GM15510 (cell line): ENCODE data around the gene BFSP1.

Experiments
- POLR2A ChIP-seq: IDR thresholded peaks from 3 replicates; pipeline ENCODE4 v1.6.1; 2011; ENCODE audit warnings: borderline replicate concordance; ENCODE audit not compliant: insufficient read length; ENCODE audit errors: extremely low read depth

Gene BFSP1

DNA sequence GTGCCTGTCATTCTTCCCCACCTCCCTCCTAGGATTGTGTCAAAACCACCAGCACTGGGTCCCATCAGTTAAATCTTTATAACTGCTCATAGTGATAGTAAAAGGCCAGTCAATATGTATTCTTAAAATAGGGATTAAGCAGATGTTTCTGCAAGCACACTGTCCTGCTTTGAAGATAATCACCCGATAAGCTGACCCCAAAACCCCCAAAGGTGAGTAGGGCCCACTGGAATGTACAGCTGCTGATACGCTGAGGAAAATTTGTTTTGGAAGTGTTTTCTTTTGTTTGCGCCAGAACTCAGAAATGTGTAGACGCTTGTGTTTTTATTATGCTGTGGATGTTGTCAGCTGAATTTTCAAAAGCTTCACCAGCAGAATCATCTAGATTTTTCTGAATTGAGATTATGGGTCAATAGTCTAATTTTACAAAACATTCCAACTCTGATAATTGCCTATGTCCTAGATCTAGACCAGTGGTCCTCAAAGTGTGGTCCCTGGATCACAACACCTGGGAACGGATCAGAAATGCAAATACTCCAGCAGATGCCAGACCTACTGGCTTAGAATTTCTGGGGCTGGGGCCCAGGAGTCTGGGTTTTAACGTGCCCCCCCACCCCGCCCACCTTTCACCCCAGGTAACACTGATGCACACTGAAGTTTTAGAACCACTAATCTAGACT, 11.4 kb downstream of the BFSP1 start:
- TF ChIP-seq POLR2A = no peak

DNA sequence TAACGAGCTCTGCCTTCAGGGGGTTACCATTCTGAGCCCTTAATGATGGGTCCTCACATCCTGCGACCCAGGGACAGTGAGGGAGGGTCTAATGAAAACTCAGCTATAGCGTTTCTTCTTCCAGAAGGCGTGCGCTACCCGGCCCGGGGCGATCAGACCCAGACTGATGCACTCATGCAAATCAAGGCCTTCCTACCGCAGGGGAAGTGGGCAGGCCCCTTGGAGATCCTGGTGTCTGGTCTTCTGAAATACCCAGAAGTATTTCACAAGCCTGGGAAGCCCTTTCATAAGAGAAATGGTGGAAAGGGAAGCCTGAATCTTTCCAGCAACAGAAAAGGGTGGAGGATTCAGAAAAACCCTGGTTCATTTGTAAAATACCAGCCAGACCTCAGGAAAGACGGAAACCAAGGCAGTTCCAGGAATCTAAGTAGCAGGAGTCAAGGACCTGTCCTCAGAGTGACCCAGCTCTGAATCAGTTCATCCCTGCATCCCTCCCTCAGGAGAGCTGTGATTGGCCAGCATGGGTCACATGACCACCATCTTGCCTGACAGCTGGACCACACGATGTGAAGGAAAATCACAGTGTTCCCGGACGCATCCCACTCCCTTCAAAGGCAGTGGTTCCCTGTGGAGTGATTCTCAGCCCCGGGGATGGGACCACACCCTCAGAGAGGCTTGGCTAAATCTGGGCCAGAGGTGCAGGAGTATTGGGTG, 12.7 kb downstream of the BFSP1 start:
- TF ChIP-seq POLR2A = no peak

DNA sequence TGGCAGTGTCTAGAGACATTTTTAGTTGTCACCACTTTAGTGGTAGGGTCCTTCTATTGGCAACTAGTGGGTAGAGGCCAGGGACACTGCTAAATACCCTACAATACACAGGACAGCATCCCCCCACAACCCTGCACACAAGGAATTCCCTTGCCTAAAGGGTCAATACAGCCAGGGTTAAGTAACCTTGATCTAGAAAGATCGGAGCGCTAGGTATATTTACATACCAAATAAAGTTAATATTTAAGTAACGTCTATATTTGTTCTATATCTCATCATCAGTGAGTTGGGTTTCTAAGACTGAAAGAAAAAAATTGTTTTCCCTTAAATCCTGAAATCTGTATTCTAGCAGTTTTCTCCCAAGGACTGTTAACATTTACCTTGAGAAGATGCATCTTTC, 16.1 kb downstream of the BFSP1 start:
- TF ChIP-seq POLR2A = no peak

DNA sequence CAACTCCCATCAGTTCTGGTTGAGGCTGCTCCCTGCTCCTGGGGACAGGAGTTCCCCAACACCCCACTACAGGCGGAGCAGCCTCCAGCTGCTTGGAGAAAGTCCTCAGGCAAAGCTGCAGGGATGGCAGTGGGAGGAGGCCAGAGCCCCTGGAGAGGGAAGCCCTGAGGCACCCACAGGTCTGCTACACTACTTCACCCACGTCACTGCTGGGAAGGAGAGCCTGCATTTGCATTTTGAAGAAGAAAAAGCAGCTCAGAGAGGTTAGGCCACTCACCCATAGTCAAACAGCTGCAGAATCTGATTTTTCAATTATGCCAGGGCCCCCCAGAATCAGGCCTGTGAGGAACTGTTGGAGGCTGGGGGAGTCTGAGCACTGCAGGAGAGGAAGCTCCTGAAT, 17.2 kb downstream of the BFSP1 start:
- TF ChIP-seq POLR2A = no peak

DNA sequence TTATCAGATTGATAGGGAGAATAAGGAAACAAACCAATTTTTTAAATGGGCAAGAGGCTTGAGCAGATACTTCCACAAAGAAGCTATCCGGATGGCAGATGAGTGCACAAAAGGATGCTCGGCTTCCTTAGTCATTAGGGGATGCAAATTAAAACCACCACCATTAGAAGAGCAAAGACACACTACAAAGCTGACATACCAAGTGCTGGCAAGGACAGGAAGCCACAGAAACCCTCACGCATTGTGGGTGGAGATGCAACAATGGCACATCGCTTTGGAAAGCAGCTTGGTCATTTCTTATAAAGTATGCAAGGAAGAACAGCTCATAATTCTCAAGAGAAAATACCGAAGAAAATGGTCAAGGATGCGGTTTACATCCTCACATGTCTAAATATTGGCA, 19.8 kb downstream of the BFSP1 start:
- TF ChIP-seq POLR2A = no peak

DNA sequence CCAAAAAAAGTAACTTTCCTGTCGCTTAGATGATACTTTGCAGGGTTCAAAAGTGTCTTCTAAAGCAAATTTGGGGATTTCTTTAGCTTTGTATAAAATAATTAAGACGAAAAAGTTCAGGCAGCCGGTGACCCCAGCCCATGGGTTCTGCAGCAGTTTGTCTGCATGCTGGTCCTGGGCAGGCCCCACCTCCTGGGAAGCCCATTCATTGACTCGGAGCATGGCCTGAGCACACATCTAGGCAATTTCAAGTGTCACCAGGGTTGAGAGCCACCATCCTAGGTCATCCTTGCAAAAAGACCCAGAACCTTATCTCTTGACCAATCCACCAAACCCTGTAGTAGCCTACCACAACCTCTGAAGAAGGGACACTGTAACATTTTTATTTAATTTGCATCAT, 20.6 kb downstream of the BFSP1 start:
- no peak for TF ChIP-seq POLR2A

DNA sequence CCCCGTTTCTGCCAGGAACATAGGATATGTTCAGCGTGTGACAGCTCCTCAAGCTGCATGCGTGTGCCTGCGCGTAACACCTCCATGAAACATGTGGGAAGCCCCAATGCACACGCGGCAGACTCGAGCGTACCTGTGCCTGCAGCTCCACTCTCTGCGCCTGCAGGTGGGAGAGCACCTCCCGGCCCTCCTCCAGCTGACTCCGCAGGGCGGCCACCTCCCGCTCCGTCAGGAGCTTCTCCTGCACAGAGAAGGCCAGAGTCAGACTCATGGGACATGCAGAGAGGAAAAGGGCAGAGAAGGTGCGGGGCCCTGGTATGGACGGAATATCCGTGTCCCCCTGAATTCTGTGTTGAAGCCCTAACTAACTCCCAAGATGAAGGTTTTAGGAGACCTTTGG, 22.4 kb downstream of the BFSP1 start:
- no peak for TF ChIP-seq POLR2A

DNA sequence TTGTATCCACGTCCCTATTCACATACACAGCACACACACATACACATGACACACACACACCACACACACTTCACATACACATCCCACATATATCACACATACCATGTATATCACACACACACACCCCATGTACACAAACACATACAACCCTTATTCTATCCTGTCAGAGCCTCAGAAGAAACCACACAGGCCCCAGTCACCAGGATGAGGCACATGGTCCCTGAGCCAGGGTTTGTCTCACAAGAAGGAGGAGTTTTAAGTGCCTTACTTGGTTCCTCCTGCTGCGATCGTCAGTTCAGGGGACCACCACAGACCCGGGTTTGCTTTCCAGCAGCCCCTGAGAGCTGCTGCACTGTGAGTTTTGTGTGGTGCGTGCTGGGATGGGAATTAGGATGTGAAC, 23.6 kb downstream of the BFSP1 start:
- TF ChIP-seq POLR2A = no peak

DNA sequence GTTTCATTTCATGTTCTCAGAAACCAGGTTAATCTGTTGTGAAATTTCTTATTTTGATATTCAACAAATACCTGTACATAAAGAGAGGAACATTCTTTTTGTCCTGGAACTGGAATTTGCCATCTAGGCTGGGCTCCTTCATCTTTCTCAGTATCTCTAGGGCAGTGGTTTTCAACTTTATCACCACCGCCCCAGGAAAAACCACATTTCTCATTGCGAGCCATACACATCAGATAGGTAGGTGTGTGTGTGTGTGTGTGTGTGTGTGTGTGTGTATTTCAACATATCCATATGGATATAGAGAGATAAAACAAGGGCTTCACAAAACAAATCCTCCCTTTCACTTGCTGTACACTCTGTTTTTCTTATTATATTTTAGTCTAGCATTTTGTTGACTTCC, 24.1 kb downstream of the BFSP1 start:
- no peak for TF ChIP-seq POLR2A

DNA sequence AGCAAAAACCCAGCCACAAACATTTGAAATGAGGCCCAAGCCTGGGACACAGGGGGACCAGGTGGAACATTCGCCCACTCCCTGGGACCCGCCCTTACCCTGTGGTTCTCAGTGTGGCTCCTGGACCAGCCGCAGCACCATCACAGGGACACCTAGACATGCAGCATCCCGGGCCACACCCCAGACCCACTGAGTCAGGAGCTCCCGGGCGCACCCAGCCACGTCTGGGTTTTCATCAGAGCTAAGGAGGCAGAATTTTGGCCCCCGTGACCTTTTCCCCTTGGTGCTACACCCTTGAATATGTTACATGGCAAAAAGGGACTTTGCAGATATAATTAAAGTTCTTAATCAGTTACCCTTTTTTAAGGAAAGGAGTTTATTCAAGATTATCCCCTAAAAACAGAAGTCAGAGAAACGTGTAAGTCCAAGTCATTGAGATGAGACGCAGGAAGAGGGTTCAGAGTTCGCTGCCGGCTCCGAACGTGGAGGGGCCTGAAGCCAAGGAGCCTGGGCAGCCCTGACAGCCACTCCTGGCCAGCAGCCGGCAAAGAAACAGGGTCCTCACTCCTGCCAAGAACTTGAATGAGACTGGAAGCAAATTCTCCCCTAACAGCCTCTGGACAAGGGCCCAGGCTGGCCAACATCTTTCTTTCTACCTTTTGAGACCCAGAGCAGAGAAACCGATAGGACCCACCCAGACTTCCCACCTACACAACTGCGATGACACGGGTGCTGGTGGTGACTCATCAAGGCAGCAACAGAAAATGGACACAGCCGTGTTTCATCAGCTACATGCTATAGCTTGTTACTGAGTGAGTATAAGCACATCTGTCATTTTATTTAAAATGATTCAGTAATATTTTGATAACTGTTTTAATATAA, 25.3 kb downstream of the BFSP1 start:
- no peak for TF ChIP-seq POLR2A

DNA sequence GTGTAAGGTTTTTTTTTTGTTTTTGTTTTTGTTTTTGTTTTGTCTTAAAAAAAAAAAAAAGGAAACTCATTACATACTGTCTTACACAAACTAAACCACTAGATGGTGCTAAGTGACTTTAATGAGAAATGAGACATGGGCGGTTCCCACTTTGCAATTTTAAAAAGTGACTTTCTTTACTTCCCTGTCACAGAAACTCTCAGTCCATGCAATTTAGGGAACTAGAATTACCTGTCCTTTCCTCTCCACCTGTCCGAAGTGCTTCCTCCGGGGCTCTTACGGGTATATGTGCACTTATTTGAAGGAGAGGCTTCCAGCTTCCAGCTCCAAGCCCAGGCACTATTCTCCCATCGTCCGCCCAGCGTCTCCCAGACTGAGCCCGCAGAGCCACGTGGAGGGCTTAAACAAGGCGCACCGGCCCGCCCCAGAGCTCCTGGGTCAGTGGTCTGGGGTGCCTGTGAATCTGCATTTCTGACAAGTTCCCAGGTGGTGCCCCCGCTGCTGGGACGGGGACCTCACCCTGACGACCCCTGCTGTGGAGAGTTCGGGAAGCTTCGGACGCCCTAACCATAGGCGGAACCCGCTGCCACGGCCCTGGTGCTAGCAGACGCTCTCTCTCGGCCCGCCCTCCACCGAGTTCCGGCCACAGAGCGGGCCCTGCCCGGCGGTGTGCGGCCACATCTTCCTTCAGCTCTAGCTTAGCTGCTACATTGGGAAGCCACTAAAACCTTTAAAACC, 26.1 kb downstream of the BFSP1 start:
- no peak for TF ChIP-seq POLR2A

DNA sequence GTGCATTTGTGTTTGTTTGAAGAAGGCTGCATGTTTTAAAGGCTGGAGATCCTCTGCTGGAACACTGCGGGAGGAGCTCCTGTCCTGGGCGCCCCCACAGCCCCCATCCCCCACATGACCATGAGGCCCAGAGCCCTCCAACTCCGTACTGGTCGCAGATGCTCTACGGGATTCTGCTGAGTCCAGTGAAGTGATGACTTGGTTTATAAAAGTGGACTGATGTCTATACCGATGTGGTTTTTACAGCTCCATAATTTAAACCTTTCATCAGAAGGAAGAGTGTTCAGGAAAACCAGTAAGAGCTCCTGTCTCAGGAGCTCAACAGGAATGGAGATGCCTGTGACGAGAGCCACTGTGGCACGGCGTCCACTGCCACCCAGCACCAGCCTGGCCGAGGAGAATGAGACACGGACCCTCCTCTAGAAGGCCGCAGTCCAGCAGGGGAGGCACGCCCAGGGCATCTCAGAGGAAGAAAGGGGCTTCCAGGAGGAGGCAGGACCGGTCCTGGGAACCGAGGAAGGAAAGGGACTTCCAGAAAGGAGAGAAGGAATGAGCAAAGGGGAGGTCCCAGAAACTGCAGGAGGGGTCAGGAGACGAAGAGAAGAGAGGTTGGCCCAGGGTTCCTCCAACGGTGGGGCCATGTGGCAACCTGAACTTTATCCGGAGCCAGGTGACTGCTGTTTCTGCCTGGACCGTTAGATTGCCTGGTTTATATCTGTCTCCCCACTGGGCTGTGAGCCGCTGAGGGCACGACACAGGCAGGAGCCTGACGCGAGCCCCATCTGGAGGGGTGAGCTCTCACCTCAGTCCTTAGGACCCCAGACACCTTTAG, 26.9 kb downstream of the BFSP1 start:
- TF ChIP-seq POLR2A = no peak

DNA sequence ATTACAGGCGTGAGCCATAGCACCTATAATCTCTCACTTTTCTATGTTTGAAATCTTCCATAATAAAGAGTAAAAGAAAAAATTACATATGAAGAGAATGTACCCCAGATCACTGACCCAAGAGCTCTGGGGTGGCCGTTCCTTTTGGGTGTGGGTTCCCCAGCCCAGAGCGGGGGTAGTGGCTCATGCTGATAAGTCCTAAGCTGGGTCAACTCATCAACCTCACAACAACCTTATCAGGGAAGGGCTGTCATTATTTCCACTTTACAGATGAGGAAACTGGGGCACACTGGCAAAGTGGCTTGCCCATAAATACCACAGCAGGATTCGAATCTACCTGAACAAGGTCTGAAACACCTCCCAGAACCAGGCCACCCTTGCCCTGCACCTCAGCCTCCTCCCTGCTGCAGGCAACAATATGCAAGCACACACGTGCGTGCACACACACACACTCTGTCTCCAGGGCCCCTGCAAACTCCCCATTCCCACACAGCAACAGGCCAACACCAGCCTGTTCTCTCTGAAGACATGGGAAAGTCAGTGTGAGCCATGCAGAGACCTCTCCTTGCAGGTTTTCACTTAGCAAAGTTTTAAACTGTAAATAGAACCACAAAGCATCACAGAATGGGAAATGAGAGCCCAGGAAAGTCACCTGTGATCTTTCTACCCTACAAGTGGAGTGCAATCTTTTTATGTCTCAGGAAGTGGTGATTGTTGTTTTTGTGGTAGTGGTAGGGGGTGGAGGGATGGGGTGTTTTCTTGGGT, 27.7 kb downstream of the BFSP1 start:
- TF ChIP-seq POLR2A = no peak

DNA sequence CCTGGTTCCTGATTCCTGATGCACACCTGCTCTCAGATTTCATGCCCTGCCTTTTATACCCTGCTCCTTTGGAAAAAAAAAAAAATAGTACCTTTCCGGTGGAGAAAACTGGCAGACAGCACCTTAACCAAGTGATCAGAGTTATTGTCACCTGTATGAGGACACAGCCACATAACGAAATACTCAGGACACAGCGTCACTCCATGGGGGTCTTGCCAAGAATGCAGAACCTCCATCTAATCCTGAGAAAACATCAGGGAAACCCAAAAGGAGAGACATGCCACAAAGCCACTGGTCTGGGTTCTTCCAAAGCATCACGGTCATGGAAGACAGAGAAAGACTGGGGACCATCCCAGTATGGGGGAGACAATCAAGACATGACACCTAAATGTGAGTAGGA, 29.1 kb downstream of the BFSP1 start:
- no peak for TF ChIP-seq POLR2A

DNA sequence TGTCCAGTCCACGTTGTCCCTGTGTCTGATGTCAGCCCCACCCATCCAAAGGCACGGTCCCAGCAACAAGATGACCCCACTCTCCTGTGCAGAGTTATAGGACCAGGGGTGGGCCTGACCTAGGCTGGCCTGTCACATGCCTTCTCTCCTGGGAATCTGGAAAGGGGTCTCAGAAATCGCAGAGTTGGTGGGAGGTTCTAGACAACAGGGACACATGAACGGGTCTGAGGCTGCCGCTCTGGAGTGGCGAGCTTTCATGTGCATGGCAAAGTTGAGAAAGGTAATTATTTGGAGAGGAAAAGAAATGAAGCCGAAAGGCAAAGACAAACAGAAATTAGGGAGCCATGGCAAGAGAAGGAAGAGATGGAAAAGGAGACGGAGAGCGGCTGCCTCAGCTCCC, 29.5 kb downstream of the BFSP1 start:
- no peak for TF ChIP-seq POLR2A
